Endometrium (tissue), 2 donors: ENCODE results near the gene AR.

Experiments used
- FAIRE-seq: peaks from 2 replicates; lab custom pipeline; 2012; peaks lifted over from hg19 to GRCh38; lab: Jason Lieb, UNC
- donor health status: control.
- donor health status: control.

AR gene

GRCh38 chrX:67543818-67544217, at the start of gene AR:
TSS of gene AR (plus strand) at chrX:67544021. CDS start at chrX:67545147, 1,126 bp downstream.
- no peak for FAIRE-seq

GRCh38 chrX:67500617-67501016, 43.2 kb upstream of the AR start:
- no peak for FAIRE-seq

GRCh38 chrX:67503004-67503403, 40.8 kb upstream of the AR start:
- no peak for FAIRE-seq

GRCh38 chrX:67503453-67503852, 40.4 kb upstream of the AR start:
- no peak for FAIRE-seq

GRCh38 chrX:67520671-67521070, 23.1 kb upstream of the AR start:
- FAIRE-seq, result no peak

- FAIRE-seq, result no peak
These were observed 20.7 kb upstream of the AR start for GRCh38 chrX:67523002-67523681.

- FAIRE-seq, result no peak
These were observed 19.9 kb upstream of the AR start for GRCh38 chrX:67523932-67524331.

GRCh38 chrX:67524428-67524827, 19.4 kb upstream of the AR start:
- FAIRE-seq, result no peak

GRCh38 chrX:67524950-67525691, 18.7 kb upstream of the AR start:
- no peak for FAIRE-seq

- no peak for FAIRE-seq
These were observed 7.3 kb upstream of the AR start for GRCh38 chrX:67536564-67536963.

- no peak for FAIRE-seq
These were observed 5.4 kb upstream of the AR start for GRCh38 chrX:67538383-67538782.

GRCh38 chrX:67544281-67545035, 637 bp downstream of the AR start:
- FAIRE-seq, result no peak

GRCh38 chrX:67545036-67545821, 1.4 kb downstream of the AR start:
- FAIRE-seq, result no peak

GRCh38 chrX:67545893-67546495, 2.2 kb downstream of the AR start:
- no peak for FAIRE-seq

- FAIRE-seq, result no peak
These were observed 2.9 kb downstream of the AR start for GRCh38 chrX:67546496-67547423.

- no peak for FAIRE-seq
These were observed 11.9 kb downstream of the AR start for GRCh38 chrX:67555578-67556203.

- no peak for FAIRE-seq
These were observed 14.4 kb downstream of the AR start for GRCh38 chrX:67558267-67558666.

GRCh38 chrX:67563469-67564448, 19.9 kb downstream of the AR start:
- no peak for FAIRE-seq

- no peak for FAIRE-seq
These were observed 20.7 kb downstream of the AR start for GRCh38 chrX:67564475-67564874.
